Measurements from ENCODE around the gene KLF17. TPM values are rescaled to one million over a fixed set of nuclear protein-coding genes. Genes with fewer than 3 reads are reported as not detected.

KLF17 gene
- total RNA-seq, 1 experiment from 2014 or later: not detected

DNA sequence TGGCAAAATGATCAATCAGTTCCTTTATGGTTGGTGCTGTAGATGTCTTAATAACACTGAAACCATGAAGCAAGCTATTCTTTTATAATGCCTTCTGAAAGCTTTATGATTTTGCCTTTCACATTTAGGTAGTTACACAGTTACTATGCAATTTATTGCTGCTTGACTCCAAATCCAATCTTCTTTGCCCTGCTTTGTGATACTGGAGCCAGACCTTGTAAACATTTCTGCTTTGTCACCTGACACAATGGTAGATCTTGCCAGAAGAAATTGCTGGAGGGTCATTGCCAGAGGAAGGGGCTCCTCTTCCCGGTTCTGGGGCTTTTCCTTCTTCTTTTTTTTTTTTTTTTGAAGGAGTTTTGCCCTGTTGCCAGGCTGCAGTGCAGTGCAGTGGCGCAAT is 40.5 kb upstream of the KLF17 start:
- no peak for TF ChIP-seq CTCF (IDR thresholded peaks at IDR 0.05; ENCODE audit: unreplicated experiment)
- no TSS peak for BruUV-seq (replicated peaks)
- no peak overlapping the region for H3K27ac Mint-ChIP-seq (ENCODE audit: unreplicated experiment)
- no peaks in the 10 kb centered on the region for H3K4me1 Mint-ChIP-seq (ENCODE audit: low read depth, unreplicated experiment)
- CTCF ChIA-PET: interaction anchor here (0.7 kb wide), 1 partner anchor 489 kb away, joined by 4 read pairs; no protein-coding TSS in a partner anchor
- DNase-seq: no peak
- H3K9me3 Mint-ChIP-seq (ENCODE audit: low read depth, unreplicated experiment): no peaks in the 10 kb centered on the region
- no peaks in the 10 kb centered on the region for H3K36me3 Mint-ChIP-seq (ENCODE audit: insufficient read depth, unreplicated experiment)
- H3K27me3 Mint-ChIP-seq (ENCODE audit: unreplicated experiment): peaks cover 12% of the 10 kb centered on the region
- intact Hi-C loops (cut with micrococcal nuclease; ENCODE audit: unreplicated experiment): no loop called here
- no peak overlapping the region for H3K4me3 Mint-ChIP-seq (ENCODE audit: low read depth, unreplicated experiment)

DNA sequence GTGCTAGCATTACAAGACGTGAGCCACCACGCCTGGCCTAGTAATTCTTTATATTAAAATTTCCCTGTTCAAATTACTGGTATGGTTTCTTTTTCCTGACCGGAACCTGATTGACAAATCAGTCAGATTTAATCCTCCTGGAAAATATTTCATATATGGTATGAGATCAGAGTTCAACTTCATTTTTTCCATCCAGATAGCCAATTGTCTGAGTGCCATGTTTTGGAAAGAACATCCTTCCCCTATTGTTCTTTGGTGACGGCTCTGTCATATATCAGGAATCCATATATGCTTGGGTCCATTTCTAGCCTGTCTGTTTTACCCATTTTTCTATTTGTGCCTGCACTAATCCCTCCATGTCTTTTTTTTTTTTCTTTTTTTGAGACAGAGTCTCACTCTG is 39.1 kb upstream of the KLF17 start:
- no peak for TF ChIP-seq CTCF (IDR thresholded peaks at IDR 0.05; ENCODE audit: unreplicated experiment)
- Mint-ChIP-seq H3K27me3 (ENCODE audit: unreplicated experiment) (peaks cover 12% of the 10 kb centered on the region), H3K4me1 (ENCODE audit: low read depth, unreplicated experiment) (no peaks in the 10 kb centered on the region), H3K27ac (ENCODE audit: unreplicated experiment) (no peak overlapping the region), H3K9me3 (ENCODE audit: low read depth, unreplicated experiment) (no peaks in the 10 kb centered on the region), H3K4me3 (ENCODE audit: low read depth, unreplicated experiment) (no peak overlapping the region), H3K36me3 (ENCODE audit: insufficient read depth, unreplicated experiment) (no peaks in the 10 kb centered on the region)
- DNase-seq: no peak
- CTCF ChIA-PET: no interaction called here
- no TSS peak for BruUV-seq (replicated peaks)
- intact Hi-C loops (cut with micrococcal nuclease; ENCODE audit: unreplicated experiment): no loop called here

DNA sequence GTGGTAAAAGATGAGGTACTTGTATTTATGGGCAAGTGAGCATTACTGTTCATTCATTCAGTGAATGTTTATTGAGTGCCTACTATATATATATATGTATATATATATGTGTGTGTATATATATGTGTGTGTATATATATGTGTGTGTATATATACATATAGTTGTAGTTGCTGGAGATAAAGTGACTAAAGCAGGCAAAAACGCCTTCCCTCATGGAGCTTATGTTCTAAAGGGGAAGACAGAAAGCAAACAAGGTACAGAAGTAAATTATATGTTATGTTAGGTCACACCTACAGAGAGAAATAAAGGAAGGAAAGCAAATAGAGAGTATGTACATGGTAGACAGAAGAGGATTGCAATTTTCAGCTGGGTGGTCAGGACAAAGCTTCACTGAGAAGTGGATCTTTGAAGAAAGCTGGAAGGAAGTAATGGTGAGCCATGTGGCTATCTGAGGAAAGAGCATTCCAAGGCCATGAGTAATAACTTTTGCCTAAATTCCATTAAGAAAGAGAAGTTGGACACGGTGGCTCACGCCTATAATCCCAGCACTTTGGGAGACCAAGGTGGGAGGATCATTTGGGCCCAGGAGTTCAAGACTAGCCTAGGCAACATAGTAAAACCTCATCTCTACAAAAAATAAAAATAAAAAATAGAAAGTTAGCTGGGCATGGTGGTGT is 33.5 kb upstream of the KLF17 start:
- Mint-ChIP-seq H3K4me3 (ENCODE audit: low read depth, unreplicated experiment) (no peak overlapping the region), H3K36me3 (ENCODE audit: insufficient read depth, unreplicated experiment) (no peaks in the 10 kb centered on the region), H3K9me3 (ENCODE audit: low read depth, unreplicated experiment) (no peaks in the 10 kb centered on the region), H3K4me1 (ENCODE audit: low read depth, unreplicated experiment) (peaks cover 24% of the 10 kb centered on the region), H3K27me3 (ENCODE audit: unreplicated experiment) (peaks cover 3% of the 10 kb centered on the region), H3K27ac (ENCODE audit: unreplicated experiment) (no peak overlapping the region)
- DNase-seq: peak; percentile 5
- TF ChIP-seq CTCF (IDR thresholded peaks at IDR 0.05; ENCODE audit: unreplicated experiment): no peak
- BruUV-seq (replicated peaks): no TSS peak
- CTCF ChIA-PET: interaction anchor here (0.6 to 0.8 kb wide), 2 partner anchors 128 to 457 kb away, joined by 3 to 7 read pairs; partner anchors contain the start of gene DMAP1
- intact Hi-C loops (cut with micrococcal nuclease; ENCODE audit: unreplicated experiment): no loop called here

DNA sequence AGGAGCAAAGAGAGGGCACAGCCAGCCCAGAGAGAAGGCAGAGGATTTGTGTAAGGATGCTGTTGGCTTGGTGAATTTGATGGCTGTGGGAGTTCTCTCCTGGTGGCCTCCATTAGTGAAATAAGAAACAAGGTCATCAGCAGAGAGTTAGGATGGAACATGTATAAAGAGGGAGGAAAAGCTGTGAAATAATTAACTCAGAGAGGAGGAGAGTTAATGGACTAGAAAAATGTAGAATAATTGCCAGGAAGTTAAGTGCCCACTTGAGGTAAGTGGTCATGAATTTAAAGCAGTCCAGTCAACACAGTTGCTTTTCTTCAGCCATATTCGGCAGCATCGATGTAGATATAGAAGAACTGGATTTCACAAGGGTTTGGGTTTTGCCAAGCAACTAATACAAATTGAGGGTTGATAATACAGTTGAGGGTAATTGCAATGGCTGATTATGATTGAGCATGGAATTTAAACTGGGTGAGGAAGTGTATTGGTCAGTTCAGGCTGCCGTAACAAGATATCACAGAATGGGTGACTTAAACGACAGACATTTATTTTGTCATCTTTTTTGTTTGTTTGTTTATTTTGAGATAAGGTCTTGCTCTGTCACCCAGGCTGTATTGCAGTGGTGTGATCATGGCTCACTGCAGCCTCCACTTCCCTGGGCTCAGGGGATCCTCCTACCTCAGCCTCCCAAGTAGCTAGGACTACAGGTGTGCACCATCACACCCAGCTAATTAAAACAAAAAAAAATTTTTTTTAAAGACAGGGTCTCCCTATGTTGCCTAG is 31.7 kb upstream of the KLF17 start:
- CTCF ChIA-PET: no interaction called here
- no peak for TF ChIP-seq CTCF (IDR thresholded peaks at IDR 0.05; ENCODE audit: unreplicated experiment)
- intact Hi-C loops (cut with micrococcal nuclease; ENCODE audit: unreplicated experiment): no loop called here
- no peak for DNase-seq
- peaks cover 14% of the 10 kb centered on the region for H3K27me3 Mint-ChIP-seq (ENCODE audit: unreplicated experiment)
- H3K4me1 Mint-ChIP-seq (ENCODE audit: low read depth, unreplicated experiment): peaks cover 24% of the 10 kb centered on the region
- H3K27ac Mint-ChIP-seq (ENCODE audit: unreplicated experiment): peak overlapping the region; percentile 52
- no peaks in the 10 kb centered on the region for H3K9me3 Mint-ChIP-seq (ENCODE audit: low read depth, unreplicated experiment)
- H3K36me3 Mint-ChIP-seq (ENCODE audit: insufficient read depth, unreplicated experiment): no peaks in the 10 kb centered on the region
- H3K4me3 Mint-ChIP-seq (ENCODE audit: low read depth, unreplicated experiment): no peak overlapping the region
- BruUV-seq (replicated peaks): no TSS peak

Data from Calu3 (cell line).